Measurements from ENCODE around the gene RAB28. TPM values are rescaled to one million over a fixed set of nuclear protein-coding genes. Genes with fewer than 3 reads are reported as not detected.

Gene RAB28
- total RNA-seq, 1 experiment from 2014 or later, result 19.8 TPM

- Mint-ChIP-seq H3K27me3 (ENCODE audit: low read depth) (no peaks in the 10 kb centered on the region), H3K4me1 (peaks cover 32% of the 10 kb centered on the region in 2 experiments), H3K4me3 (no peak overlapping the region), H3K9me3 (peaks cover 5 to 14% of the 10 kb centered on the region in 2 experiments; a peak in 3 of 5 replicates), H3K36me3 (ENCODE audit: insufficient read depth in 1 of 3, low read depth in 3 of 3) (peaks cover 10 to 20% (median 13%) of the 10 kb centered on the region in 3 experiments), H3K27ac (peak overlapping the region in 1 of 3 experiments; percentile 51; a peak in 3 of 7 replicates)
- no peaks in the 10 kb centered on the region for H3K23me2 ChIP-seq (ENCODE audit: insufficient read length, low read depth, low read length, poor library complexity, severe bottlenecking)
- H2BK120ac ChIP-seq (ENCODE audit: low read depth, low read length, poor library complexity, severe bottlenecking), result no peak overlapping the region
- no peak overlapping the region for H3K4ac ChIP-seq (ENCODE audit: low read depth, low read length)
- H3K27me3 ChIP-seq (ENCODE audit: insufficient read depth, low read length), result no peaks in the 10 kb centered on the region
- H2BK5ac ChIP-seq (ENCODE audit: insufficient read length, low read length), result no peak overlapping the region
- H3K4me2 ChIP-seq (ENCODE audit: insufficient read depth, insufficient read length, low read length), result no peak overlapping the region
- H3K79me2 ChIP-seq (ENCODE audit: insufficient read depth, low read length), result no peaks in the 10 kb centered on the region
- DNase-seq, result no peak
- TF ChIP-seq, protein P1, sequence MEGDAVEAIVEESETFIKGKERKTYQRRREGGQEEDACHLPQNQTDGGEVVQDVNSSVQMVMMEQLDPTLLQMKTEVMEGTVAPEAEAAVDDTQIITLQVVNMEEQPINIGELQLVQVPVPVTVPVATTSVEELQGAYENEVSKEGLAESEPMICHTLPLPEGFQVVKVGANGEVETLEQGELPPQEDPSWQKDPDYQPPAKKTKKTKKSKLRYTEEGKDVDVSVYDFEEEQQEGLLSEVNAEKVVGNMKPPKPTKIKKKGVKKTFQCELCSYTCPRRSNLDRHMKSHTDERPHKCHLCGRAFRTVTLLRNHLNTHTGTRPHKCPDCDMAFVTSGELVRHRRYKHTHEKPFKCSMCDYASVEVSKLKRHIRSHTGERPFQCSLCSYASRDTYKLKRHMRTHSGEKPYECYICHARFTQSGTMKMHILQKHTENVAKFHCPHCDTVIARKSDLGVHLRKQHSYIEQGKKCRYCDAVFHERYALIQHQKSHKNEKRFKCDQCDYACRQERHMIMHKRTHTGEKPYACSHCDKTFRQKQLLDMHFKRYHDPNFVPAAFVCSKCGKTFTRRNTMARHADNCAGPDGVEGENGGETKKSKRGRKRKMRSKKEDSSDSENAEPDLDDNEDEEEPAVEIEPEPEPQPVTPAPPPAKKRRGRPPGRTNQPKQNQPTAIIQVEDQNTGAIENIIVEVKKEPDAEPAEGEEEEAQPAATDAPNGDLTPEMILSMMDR (conservative IDR thresholded peaks at IDR 0.05), result no peak
- H3K79me1 ChIP-seq (ENCODE audit: insufficient read depth, low read depth, low read length, poor library complexity, severe bottlenecking), result no peaks in the 10 kb centered on the region
- H4K91ac ChIP-seq (ENCODE audit: insufficient read length, low read depth, low read length), result no peak overlapping the region
- no peak overlapping the region for H3K9ac ChIP-seq (ENCODE audit: extremely low read depth, insufficient read length, low read length)
- H3K9me3 ChIP-seq (ENCODE audit: control insufficient read depth, low read depth, low read length), result no peaks in the 10 kb centered on the region
- no peak overlapping the region for H3K56ac ChIP-seq (ENCODE audit: insufficient read length, low read depth, low read length)
- H4K20me1 ChIP-seq (ENCODE audit: control insufficient read depth, insufficient read depth, insufficient read length), result no peaks in the 10 kb centered on the region
- H2BK20ac ChIP-seq (ENCODE audit: low read depth, low read length, poor library complexity, severe bottlenecking), result no peak overlapping the region
- H2BK15ac ChIP-seq (ENCODE audit: low read depth, low read length), result no peak overlapping the region
- H3K14ac ChIP-seq (ENCODE audit: insufficient read depth, low read length), result no peak overlapping the region
- H3K18ac ChIP-seq (ENCODE audit: insufficient read length, low read depth, low read length), result no peak overlapping the region
- H3T11ph ChIP-seq (ENCODE audit: low read length), result no peak overlapping the region
- H4K8ac ChIP-seq (replicated peaks; ENCODE audit: insufficient read length, low read depth, low read length), result no peak overlapping the region
- WGBS (ENCODE audit: extremely low coverage, insufficient read length, low lambda C conversion rate), result no CpG with 5 or more reads among the region's 1 CpG
- no peak overlapping the region for H2AFZ ChIP-seq (ENCODE audit: low read length)
- no peak overlapping the region for H4K5ac ChIP-seq (ENCODE audit: insufficient read length, low read depth, low read length)
- H2AK5ac ChIP-seq (ENCODE audit: insufficient read length, low read length), result no peak overlapping the region
- H2BK12ac ChIP-seq (ENCODE audit: insufficient read length, low read depth, low read length), result no peak overlapping the region
- H3K27ac ChIP-seq (ENCODE audit: insufficient read length, low read depth, low read length), result no peak overlapping the region
- no peaks in the 10 kb centered on the region; the same call in 1 of the 2 replicates for H3K4me1 ChIP-seq (ENCODE audit: insufficient read depth, low read length)
- H3K23ac ChIP-seq (ENCODE audit: insufficient read length, low read depth, low read length), result no peak overlapping the region
Measured at GRCh38 chr4:13432453-13432852, 51.7 kb downstream of the RAB28 start.
